ENCODE data around the gene CTNNA1. TPM values are rescaled to one million over a fixed set of nuclear protein-coding genes. Genes with fewer than 3 reads are reported as not detected.

The CTNNA1 gene
- total RNA-seq, 1 donor from 2014 or later = 304 TPM

GRCh38 chr5:138837160-138837559, 83.9 kb downstream of the CTNNA1 start:
- Histone ChIP-seq H3K27ac (no peak overlapping the region), H3K4me3 (no peak overlapping the region), H3K36me3 (peaks cover 0 to 5% of the 10 kb centered on the region in 2 donors), H3K9me3 (no peaks in the 10 kb centered on the region), H3K27me3 (no peaks in the 10 kb centered on the region), H3K4me1 (peaks cover 21% of the 10 kb centered on the region)
- DNase-seq (ENCODE audit: extremely low spot score in 2 of 2) = no peak
- intact Hi-C loops (cut with DNase I) = no loop called here
- no peak for TF ChIP-seq POLR2AphosphoS5 (IDR thresholded peaks at IDR 0.05; ENCODE audit: insufficient read depth in 1 of 2, low read depth in 1 of 2)
- no peak for TF ChIP-seq POLR2A (IDR thresholded peaks at IDR 0.05)
- TF ChIP-seq CTCF (IDR thresholded peaks at IDR 0.05) = no peak

- no peak overlapping the region for H3K27ac ChIP-seq
- intact Hi-C loops (cut with DNase I) = no loop called here
- DNase-seq (ENCODE audit: extremely low spot score in 2 of 2) = no peak
- peaks cover 39% of the 10 kb centered on the region for H3K4me1 ChIP-seq
- no peak overlapping the region for H3K4me3 ChIP-seq
- TF ChIP-seq CTCF (IDR thresholded peaks at IDR 0.05) (no peak), POLR2AphosphoS5 (IDR thresholded peaks at IDR 0.05; ENCODE audit: insufficient read depth in 1 of 2, low read depth in 1 of 2) (no peak), POLR2A (IDR thresholded peaks at IDR 0.05) (no peak)
- peaks cover 0 to 5% of the 10 kb centered on the region in 2 donors for H3K36me3 ChIP-seq
- H3K27me3 ChIP-seq = no peaks in the 10 kb centered on the region
- no peaks in the 10 kb centered on the region for H3K9me3 ChIP-seq
Observed at GRCh38 chr5:138840103-138840502, 86.9 kb downstream of the CTNNA1 start.

- no peak for DNase-seq (ENCODE audit: extremely low spot score in 2 of 2)
- intact Hi-C loops (cut with DNase I) = no loop called here
- H3K4me3 ChIP-seq = no peak overlapping the region
- H3K4me1 ChIP-seq = peaks cover 50% of the 10 kb centered on the region
- TF ChIP-seq POLR2A (IDR thresholded peaks at IDR 0.05) = no peak
- TF ChIP-seq CTCF (IDR thresholded peaks at IDR 0.05) = no peak
- no peak for TF ChIP-seq POLR2AphosphoS5 (IDR thresholded peaks at IDR 0.05; ENCODE audit: insufficient read depth in 1 of 2, low read depth in 1 of 2)
- H3K27ac ChIP-seq = no peak overlapping the region
- H3K27me3 ChIP-seq = no peaks in the 10 kb centered on the region
- no peaks in the 10 kb centered on the region for H3K36me3 ChIP-seq
- no peaks in the 10 kb centered on the region for H3K9me3 ChIP-seq
Observed at GRCh38 chr5:138841531-138841930, 88.3 kb downstream of the CTNNA1 start.

- Histone ChIP-seq H3K4me1 (peaks cover 66% of the 10 kb centered on the region), H3K4me3 (no peak overlapping the region), H3K27ac (no peak overlapping the region), H3K36me3 (no peaks in the 10 kb centered on the region), H3K27me3 (no peaks in the 10 kb centered on the region), H3K9me3 (no peaks in the 10 kb centered on the region)
- TF ChIP-seq CTCF (IDR thresholded peaks at IDR 0.05) (no peak), POLR2A (IDR thresholded peaks at IDR 0.05) (no peak), POLR2AphosphoS5 (IDR thresholded peaks at IDR 0.05; ENCODE audit: insufficient read depth in 1 of 2, low read depth in 1 of 2) (no peak)
- DNase-seq (ENCODE audit: extremely low spot score in 2 of 2) = no peak
- intact Hi-C loops (cut with DNase I) = no loop called here
Observed at GRCh38 chr5:138843316-138844124, 90.3 kb downstream of the CTNNA1 start.

- no peak for TF ChIP-seq CTCF (IDR thresholded peaks at IDR 0.05)
- no peak for TF ChIP-seq POLR2AphosphoS5 (IDR thresholded peaks at IDR 0.05; ENCODE audit: insufficient read depth in 1 of 2, low read depth in 1 of 2)
- TF ChIP-seq POLR2A (IDR thresholded peaks at IDR 0.05) = no peak
- no peaks in the 10 kb centered on the region for H3K27me3 ChIP-seq
- peaks cover 71% of the 10 kb centered on the region for H3K4me1 ChIP-seq
- no peak overlapping the region for H3K27ac ChIP-seq
- H3K9me3 ChIP-seq = no peaks in the 10 kb centered on the region
- intact Hi-C loops (cut with DNase I) = no loop called here
- no peak for DNase-seq (ENCODE audit: extremely low spot score in 2 of 2)
- H3K4me3 ChIP-seq = no peak overlapping the region
- no peaks in the 10 kb centered on the region for H3K36me3 ChIP-seq
Observed at GRCh38 chr5:138844125-138844461, 90.9 kb downstream of the CTNNA1 start.
